ENCODE measurements around the gene KCNK1.
"Not testable (repeated sequence)": the region's sequence is repeated elsewhere in the genome, so short reads cannot be mapped to it uniquely, and the experiment has no call there.

The KCNK1 gene

GRCh38 chr1:233670363-233670762 is 56.5 kb downstream of the KCNK1 start:
- not testable (repeated sequence) for DNase-seq

DNA sequence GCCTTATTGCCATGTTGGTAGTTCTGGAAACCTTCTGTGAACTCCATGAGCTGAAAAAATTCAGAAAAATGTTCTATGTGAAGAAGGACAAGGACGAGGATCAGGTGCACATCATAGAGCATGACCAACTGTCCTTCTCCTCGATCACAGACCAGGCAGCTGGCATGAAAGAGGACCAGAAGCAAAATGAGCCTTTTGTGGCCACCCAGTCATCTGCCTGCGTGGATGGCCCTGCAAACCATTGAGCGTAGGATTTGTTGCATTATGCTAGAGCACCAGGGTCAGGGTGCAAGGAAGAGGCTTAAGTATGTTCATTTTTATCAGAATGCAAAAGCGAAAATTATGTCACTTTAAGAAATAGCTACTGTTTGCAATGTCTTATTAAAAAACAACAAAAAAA is 57.4 kb downstream of the KCNK1 start:
- no peak for DNase-seq

GRCh38 chr1:233672732-233673131 is 58.8 kb downstream of the KCNK1 start:
- DNase-seq: no peak

GRCh38 chr1:233673261-233673946 is 59.5 kb downstream of the KCNK1 start:
- DNase-seq: no peak

DNA sequence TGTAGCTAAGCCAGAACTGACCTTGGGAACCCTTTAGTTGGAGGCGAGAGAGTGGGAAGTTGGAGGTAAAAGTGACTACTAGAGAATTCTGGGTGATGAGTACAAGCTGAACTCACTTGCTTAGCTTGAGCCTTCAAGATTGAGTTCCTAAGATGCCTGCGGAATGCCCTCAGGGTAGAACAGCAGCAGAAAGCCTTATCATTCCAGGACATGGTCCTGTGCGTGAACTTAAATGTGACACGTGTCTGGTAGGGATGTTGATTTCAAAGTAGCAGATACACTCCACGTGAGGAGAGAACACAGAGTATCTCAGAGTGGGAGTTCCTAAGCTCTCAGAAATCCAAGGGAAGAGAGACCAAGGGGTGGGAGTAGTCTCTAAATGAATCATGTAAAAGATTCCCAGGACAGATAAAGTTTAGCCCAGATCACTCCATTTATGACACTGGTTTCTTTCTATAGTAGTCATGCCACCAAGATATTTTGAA is 60.1 kb downstream of the KCNK1 start:
- DNase-seq: no peak

- no peak for DNase-seq
These were observed 61.5 kb downstream of the KCNK1 start for GRCh38 chr1:233675446-233675845.

GRCh38 chr1:233675893-233676292 is 62.0 kb downstream of the KCNK1 start:
- no peak for DNase-seq

DNA sequence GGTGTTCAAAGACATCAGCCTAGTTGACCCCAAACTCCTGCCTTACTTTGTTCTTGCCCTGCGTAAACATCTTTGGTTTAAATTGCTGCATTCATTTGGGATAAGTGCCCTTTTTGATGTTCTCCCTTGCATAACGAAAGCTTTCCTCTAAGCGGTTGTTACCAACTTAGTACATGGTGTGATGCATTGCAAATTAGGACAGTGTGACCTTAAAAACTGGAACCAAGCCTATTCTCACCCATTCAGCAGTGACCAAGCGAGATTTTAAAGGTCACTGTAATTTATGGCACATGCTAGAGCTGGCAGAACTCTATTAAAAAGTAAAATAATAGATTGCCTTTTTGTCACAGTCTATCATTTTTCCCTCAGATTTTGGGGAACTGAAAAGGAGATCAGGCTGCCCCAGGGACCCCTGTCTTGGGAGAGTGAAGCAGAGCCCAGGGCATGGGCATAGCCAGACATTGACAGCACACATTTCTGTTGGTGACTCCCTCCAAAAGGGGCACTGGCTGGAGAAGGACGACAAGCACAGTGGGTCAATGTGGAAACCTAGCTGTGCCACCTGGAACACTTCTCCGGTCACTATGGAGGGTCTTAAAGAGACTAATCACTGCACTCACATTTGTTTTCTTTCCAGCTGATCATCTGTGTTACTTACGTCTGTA is 63.9 kb downstream of the KCNK1 start:
- DNase-seq: no peak

- no peak for DNase-seq
These were observed 65.1 kb downstream of the KCNK1 start for GRCh38 chr1:233679030-233679429.

DNA sequence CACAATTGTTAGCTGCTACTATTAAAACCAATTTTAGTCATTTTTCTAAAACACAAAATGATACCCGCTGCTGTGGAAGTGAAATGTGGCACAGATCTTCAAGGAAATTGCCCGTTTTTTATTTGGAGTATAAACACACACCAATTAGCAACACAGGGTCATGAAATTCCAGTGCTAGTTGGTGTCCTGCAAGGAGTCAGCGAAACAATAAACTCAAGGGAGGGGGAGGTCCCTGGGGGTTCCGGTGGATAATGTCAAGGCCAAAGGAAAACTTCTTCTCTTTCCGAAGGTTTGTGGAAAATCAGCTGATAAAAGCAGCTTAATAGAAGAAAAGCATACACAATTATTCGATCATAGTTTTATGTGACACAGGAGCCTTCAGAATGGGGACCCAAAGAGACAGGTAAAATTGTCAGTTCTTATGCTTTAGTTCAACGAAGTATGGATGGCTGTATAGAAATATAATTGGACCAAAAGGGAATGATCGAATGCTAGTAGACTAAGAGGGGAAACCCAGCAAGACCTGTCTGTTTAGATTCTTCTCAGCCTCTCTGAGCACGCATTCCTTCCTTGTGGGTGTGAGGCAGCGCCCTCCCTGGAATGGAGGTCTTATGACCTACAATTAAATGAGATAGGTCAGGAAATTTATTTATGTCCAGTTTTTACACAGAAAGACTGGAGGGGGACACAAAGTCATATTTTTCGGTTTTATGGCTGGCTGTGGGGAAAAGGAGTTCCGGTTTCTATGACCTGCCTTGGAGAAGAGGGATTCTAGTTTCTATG is 65.9 kb downstream of the KCNK1 start:
- no peak for DNase-seq

GRCh38 chr1:233681285-233681684 is 67.4 kb downstream of the KCNK1 start:
- no peak for DNase-seq

DNA sequence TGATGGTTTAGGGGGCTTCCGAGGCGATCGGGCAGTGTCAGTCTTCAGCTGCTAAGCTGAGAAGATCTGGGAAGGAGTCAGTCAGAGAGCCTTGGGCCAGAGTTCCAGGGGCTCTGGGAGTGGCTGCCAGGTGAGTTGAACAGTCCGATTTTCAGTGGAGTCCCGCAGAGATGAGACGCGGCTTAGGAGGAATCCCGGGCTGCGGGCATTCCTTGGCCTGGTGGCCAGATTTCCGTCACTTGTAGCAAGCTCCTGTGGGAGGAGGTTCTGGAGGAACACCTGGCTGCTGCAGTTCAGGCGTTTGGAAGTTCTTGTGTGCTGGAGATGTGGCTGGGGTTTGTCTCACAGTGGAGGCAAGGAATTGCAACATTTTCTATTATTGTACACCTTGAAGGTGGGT is 72.7 kb downstream of the KCNK1 start:
- DNase-seq: not testable (repeated sequence)

DNA sequence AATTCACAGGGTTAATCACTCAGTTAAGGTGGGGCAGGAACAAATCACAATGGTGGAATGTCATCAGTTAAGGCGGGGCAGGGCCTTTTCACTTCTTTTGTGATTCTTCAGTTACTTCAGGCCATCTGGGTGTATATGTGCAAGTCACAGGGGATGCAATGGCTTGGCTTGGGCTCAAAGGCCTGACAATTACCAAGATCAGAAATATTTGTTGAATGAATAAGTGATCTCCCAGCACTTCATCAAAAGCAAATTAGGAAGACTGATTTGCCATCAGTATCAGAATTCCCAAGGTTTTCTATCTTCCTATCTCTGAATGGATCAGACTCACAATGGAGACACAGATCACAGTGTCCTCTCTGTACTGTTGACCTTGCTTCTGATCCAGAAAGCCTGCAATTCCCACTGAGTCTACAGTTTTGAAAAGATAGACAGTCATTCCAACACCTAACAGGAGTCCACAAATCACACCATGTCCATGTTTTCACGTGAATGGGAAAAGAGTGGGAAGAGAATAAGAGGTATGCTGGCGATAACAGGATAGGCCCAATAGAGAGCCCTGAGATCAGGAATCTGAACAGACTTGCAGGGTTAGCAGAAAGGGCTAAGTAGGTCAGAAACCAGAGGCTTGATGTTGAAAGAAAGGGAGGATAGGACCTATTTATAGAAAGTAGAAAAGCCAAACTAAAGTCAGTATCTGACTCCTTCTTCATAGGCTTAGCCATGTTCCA is 75.3 kb downstream of the KCNK1 start:
- DNase-seq: no peak

GRCh38 chr1:233689748-233690254 is 75.9 kb downstream of the KCNK1 start:
- no peak for DNase-seq

- DNase-seq: no peak
These were observed 82.0 kb downstream of the KCNK1 start for GRCh38 chr1:233695901-233696300.

DNA sequence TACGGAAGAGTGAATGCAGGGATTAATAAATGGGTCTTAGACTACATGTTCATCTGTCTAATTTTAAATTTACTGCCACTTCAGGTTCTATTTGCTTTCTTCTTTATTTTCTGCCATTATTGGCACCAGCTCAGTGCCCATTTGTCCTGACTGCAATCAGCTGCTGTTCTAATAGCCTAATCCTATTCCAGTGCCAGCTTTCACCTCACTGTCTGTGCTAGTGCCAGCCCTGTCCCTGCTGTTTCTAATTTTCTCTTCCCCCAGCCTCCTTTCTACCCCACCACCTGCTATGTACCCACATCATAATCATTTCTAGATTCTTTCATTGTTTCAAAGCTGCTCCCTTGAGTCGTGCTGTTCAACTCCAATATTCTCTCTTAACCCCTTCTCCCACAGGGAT is 86.4 kb downstream of the KCNK1 start:
- DNase-seq: no peak

DNA sequence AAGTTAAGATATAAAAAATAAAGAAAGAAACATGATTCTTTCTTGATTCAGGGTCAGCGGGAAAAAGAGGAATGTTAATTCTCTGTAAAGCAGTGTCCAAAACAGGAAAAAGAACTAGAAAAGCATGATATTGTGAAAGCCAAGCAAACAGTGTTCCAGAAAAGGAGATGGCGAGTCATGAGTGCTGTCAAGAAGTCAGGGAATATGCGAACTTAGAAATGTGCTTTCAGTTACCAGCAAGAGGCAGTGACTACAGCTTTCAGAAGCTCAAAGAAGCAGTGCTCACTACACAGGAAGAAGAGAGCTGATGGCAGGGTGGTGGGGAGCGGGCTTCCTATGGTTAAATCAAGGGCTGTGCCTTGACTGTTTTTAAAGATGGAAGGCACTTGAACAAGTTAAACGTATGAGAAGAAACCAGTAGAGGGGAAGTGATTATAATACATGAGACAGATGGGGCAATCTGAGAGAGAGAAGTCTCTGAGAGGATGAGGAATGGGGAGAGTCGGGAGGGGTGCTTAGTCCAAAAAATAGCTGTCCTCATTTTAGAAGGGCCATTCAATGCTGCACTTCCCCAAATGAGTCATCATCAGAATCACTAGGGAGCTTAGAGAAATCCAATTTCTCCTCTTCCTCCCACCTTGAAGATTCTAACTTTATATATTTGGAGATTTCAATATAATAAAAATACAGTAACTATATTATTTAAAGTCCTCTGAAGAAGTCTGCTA is 90.4 kb downstream of the KCNK1 start:
- DNase-seq: no peak

- no peak for DNase-seq
These were observed 91.2 kb downstream of the KCNK1 start for GRCh38 chr1:233704898-233705723.

GRCh38 chr1:233707153-233707879 is 93.4 kb downstream of the KCNK1 start:
- DNase-seq: no peak
